ENCODE measurements around the gene LGALS12.
A peak's percentile ranks its signal among the peaks of the same experiment; 100 is the strongest.

The LGALS12 gene

GRCh38 chr11:63532117-63532516 lies 26.2 kb downstream of the LGALS12 start:
- H3K4me3 ChIP-seq (ENCODE audit: low read depth, low read length) = no peak overlapping the region
- no peak for DNase-seq (ENCODE audit: low read depth)
- no peak for TF ChIP-seq CTCF (IDR thresholded peaks at IDR 0.05; ENCODE audit: low read depth, low read length, missing control alignments)

- TF ChIP-seq CTCF (IDR thresholded peaks at IDR 0.05; ENCODE audit: low read depth, low read length, missing control alignments) = no peak
- no peak for DNase-seq (ENCODE audit: low read depth)
Observed at GRCh38 chr11:63532799-63533475, 27.1 kb downstream of the LGALS12 start.

DNA sequence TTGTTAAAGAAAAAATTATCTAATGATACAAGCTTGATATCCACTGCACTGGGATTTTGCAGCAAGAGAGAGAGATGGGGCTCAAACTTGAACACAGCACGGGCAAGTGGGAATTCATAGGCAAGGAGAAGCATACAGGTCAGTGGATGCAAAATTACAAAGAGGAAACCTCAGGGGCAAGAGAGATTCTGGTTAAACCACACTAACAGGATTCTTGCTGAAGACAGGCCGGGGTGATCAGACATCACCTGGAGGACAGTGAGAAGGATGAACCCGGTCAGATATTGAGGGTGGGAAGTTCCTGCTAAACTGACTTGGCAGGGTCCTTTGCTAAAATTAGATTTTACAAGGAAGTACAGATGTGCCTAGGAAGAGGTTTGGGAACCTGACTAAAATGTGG lies 28.2 kb downstream of the LGALS12 start:
- DNase-seq (ENCODE audit: low read depth) = no peak
- no peak for TF ChIP-seq CTCF (IDR thresholded peaks at IDR 0.05; ENCODE audit: low read depth, low read length, missing control alignments)
- H3K4me3 ChIP-seq (ENCODE audit: low read depth, low read length) = no peak overlapping the region

More at GRCh38 chr11:63532799-63533475, 27.1 kb downstream of the LGALS12 start:
- H3K4me3 ChIP-seq (ENCODE audit: low read depth, low read length) = no peak overlapping the region

DNA sequence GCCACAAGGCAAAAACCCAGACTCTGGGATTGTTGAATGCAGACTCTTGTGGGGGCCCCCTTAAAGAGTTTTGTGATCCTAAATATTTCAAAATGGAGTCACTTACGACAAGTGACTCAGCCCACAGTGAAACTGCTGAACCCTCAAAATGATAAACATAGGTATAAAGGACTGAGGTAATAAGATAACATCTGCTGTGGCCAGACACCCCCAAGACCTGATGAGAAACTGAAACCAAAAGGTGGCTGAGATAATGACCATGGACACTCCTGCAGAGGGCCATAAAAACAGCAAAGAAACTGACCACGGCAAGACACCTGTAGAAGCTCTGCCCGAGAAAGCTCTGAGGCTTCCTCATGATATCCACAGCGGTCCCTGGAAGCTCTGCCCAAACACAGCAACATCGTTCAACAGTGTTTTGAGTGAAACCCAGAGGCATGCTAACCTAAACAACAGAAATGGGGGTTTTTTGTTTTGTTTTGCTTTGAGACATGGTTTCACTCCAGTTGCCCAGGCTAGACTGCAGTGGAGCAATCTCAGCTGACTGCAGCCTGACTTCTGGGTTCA lies 29.1 kb downstream of the LGALS12 start:
- no peak for DNase-seq (ENCODE audit: low read depth)
- no peak for TF ChIP-seq CTCF (IDR thresholded peaks at IDR 0.05; ENCODE audit: low read depth, low read length, missing control alignments)
- no peak overlapping the region for H3K4me3 ChIP-seq (ENCODE audit: low read depth, low read length)

GRCh38 chr11:63535734-63536133 lies 29.9 kb downstream of the LGALS12 start:
- no peak overlapping the region for H3K4me3 ChIP-seq (ENCODE audit: low read depth, low read length)
- TF ChIP-seq CTCF (IDR thresholded peaks at IDR 0.05; ENCODE audit: low read depth, low read length, missing control alignments) = no peak
- no peak for DNase-seq (ENCODE audit: low read depth)

GRCh38 chr11:63536669-63537292 lies 30.9 kb downstream of the LGALS12 start, which contains the start of gene PLAAT4:
Gene PLAAT4 (plus strand): TSS chr11:63536808. CDS start chr11:63536869, 61 bp downstream.
- H3K4me3 ChIP-seq (ENCODE audit: low read depth, low read length) = peak within 1 kb of the TSS; percentile 38

More at GRCh38 chr11:63536669-63537292, 30.9 kb downstream of the LGALS12 start, which contains the start of gene PLAAT4:
- no peak for DNase-seq (ENCODE audit: low read depth)
- no peak for TF ChIP-seq CTCF (IDR thresholded peaks at IDR 0.05; ENCODE audit: low read depth, low read length, missing control alignments)

All from GM12864 (cell line).